OCI-LY3 (cell line): ENCODE results near the gene RIMKLA.

Experiments used
- CTCF ChIP-seq: fragments of 200-600, 300-600 bp; sonication (generic); IDR thresholded peaks from 2 replicates; pipeline ENCODE4 v1.5.1; 2014; ENCODE audit warnings: antibody characterized with exemption, low read length, low read depth
- EZH2phosphoT487 ChIP-seq: fragments of 200-600 bp; shearing (Covaris generic); IDR thresholded peaks from 2 replicates; pipeline ENCODE4 v1.6.1; 2018; ENCODE audit warnings: antibody characterized with exemption, mixed run types, low read depth

GRCh38 chr1:42466030-42466429 is 85.4 kb downstream of the RIMKLA start:
- no peak for TF ChIP-seq EZH2phosphoT487
- TF ChIP-seq CTCF, result no peak
